Stimulated activated CD8-positive, alpha-beta memory T cell treated with anti-CD3 and anti-CD28 coated beads, Interleukin-7, amount 100 ng/mL, for 48 hours (primary cell): ENCODE data around the gene SHROOM1.

ENCODE experiments used
- DNase-seq, 2 donors: peaks; one replicate each; pipeline ENCODE4 v3.0.0-alpha.2; 2020; ENCODE audit warnings: low read depth in 1 of 2; ENCODE audit errors: extremely low read depth in 1 of 2

The SHROOM1 gene

DNA sequence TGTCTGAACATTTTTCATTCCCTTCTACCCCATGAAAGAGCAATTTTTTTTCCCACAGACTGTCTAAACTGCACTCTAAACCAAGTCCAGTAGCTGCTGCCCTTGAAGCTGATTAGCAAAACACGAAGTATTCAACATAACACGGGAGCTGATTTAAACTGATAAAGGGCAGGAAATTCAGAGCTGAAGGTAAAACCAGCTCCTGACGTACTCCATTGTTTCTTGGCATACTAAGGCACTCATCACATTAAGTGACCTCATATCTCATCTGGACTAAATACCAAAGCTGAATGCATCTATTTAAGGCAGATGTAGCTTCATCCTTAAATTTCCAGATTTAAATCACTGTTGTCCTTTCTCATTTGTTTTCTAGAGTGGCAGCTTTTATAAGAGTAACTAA lies 23.9 kb upstream of the SHROOM1 start:
- DNase-seq, result no peak

DNA sequence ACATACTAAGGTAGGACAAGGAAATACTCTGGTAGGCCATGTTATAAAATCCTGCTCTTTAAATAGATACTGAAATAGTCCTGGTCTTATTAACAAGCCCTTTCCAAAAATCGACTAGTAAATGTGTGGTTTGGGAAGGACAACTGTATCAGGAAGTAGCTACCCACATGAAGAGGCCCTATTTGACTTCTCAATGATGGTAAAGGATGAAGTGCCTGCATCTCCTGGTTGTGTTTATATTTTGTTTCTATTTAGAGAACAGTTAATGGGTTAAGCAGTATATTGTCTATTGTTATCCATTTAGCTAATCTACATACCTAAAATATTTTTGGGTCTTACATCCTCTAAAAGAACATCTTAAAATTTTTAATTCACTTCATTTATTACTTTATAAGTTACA lies 23.3 kb upstream of the SHROOM1 start:
- no peak for DNase-seq

DNA sequence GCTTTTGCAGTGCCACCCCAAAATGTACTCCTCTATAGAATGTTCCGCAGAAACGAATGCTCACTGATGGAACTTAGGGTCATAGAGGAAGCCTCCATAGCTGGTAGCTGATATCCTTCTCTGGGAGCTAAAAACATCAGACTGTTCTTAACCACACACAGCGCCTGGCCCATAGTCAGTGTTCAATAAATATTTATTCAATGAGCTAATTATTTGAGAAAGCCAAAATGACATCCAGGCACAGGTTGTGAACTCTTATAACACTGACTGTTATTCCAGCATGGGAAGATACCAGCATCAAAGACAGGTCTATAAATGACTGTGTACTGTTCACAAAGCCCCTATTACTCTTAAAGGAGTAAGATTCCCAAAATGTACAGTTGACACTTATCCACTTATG lies 22.9 kb upstream of the SHROOM1 start:
- no peak for DNase-seq

DNA sequence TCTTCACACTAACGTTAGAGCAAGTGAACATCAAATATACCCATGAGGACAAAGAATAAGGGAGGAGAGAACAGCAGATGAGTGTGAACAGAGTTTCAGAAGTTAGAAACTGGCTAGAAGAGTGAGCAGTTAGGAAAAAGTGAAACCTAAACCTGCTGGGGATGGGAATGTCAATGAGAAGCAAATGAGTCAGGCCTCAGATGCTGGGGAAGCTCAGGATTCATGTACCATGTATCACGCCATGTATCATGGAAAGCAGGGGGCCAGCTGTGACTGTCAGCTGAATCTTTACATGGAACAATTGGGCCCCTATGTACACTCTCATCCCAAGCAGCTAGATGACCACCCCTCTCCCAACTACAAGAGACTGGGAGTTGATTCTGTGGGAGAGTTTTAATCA lies 19.6 kb upstream of the SHROOM1 start:
- DNase-seq, result no peak

DNA sequence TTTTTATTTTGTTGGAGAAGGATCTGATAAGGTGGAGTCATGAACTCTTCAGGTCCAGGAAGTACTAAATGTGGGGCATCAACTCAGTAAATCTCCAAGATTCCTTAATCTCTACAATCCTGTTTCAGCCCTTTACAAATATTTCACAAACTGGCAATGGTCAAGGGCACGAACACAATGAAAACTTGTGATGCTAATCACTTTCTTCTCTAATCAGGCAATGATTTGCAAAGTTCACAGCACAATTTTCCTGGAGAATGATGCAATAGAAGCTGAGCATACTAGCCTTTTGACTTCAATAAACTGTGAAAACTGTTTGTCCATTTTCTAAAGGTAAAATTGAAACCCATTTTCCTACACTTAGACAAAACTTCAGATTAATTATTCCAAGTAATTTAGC lies 18.9 kb upstream of the SHROOM1 start:
- no peak for DNase-seq

DNA sequence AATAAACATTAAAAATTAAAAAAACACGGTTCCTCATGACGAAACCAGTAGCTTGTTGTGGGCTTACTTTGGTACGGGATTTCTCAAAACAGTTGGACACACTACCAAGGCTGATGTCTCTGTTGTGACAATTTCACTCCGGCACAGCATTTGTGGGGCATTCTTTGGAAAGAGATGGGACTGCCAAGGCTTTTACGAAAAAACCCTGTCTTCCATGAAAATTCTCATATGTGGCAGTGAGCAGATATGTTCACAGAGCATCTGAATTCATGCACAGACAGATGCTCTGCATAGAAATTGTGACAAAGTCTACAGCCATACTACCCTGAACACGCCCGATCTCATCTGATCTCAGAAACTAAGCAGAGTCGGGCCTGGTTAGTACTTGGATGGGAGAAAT lies 17.8 kb upstream of the SHROOM1 start:
- DNase-seq, result no peak

DNA sequence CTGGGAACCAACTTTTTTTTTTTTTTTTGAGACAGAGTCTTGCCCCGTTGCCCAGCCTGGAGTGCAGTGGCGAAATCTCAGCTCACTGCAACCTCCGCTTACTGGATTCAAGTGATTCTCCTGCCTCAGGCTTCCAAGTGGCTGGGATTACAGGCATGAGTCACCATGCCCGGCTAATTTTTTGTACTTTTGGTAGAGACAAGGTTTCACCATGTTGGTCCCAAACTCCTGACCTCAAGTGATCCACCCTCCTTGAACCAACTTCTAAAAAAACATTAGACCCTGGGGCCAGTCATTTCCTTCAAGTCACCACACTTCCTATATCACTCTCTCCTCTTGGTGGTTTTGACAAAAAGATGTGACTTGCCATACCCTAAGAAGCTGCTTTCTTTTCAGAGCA lies 10.9 kb upstream of the SHROOM1 start:
- DNase-seq, result no peak

DNA sequence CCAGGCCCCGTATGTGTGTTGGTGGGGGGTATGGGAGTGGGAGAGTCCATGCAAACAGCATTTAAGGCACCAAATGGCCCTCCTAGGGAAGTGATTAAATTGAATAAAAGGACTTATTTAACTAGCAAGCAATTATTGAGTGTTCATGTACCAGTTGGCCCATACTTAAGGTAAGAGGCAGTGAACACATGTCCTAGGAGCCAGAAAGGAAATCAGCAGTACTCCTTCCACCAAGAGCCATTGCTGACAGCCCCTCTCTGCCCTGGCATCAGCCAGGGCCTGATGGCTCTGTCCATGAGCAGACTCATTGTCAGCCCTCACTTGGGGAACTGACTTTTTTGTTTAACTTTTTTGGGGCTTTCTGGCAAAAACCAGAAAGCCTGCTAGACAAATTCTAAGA lies 10.4 kb upstream of the SHROOM1 start:
- DNase-seq, result no peak

DNA sequence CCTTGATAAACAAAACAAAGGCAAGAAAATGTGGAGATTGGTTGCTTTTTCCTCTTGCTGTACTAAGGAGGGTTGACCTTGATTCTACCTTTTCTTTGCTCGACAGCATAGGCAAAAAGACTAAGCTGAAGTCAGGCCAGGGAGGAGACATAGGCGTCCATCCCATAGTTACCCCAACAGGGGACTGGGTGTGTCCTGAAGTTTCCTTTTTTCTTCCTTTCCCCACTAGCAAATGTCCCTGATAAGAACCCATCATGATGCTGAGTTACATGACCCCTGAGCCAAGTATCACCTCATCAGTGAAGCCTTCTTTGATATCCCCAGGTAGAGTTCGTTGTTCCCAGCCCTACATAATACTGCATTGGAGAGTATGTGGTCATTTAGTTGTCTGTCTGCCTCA lies 9.9 kb upstream of the SHROOM1 start:
- DNase-seq, result no peak

DNA sequence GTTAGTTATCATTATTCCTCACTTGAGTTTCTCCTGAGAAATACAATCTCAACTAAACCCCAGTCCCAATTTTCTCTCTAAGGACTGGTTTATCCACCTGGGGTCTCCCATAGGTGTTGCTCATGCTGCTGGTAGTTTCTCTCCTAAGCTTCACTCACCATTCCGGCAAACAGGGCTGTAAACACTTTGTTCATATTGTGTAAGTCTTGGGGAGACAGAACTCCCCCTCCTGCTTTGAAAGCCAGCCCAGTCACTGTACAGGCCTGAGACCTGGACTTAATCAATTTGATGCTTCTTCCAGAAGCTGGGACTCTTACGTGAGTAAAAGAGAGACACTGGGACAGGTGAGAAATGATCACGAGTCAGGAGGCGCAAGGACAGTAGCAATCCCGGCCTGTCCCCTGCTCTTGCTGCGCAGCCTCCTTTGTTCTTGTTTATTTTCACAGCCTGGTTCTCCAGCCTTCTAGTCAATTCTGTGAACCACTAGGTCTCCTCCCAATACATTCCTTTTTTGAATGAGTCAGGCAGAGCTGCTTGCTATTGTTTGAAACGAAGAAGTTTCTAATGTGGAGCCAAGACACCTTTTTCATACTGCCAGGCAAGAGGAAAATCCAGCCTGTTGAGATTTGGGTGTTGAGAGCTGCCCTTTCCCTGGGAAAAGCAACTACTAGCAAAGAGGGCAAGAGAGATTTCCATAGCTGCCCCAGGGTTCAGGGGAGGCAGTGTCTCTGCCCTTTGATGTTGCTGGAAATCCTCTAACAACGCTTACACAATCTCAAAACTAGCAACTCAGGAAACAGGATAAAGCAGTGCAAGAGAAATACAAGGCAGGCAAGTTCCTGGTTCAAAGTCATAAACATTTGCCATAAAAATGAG lies 9.2 kb upstream of the SHROOM1 start:
- no peak for DNase-seq

DNA sequence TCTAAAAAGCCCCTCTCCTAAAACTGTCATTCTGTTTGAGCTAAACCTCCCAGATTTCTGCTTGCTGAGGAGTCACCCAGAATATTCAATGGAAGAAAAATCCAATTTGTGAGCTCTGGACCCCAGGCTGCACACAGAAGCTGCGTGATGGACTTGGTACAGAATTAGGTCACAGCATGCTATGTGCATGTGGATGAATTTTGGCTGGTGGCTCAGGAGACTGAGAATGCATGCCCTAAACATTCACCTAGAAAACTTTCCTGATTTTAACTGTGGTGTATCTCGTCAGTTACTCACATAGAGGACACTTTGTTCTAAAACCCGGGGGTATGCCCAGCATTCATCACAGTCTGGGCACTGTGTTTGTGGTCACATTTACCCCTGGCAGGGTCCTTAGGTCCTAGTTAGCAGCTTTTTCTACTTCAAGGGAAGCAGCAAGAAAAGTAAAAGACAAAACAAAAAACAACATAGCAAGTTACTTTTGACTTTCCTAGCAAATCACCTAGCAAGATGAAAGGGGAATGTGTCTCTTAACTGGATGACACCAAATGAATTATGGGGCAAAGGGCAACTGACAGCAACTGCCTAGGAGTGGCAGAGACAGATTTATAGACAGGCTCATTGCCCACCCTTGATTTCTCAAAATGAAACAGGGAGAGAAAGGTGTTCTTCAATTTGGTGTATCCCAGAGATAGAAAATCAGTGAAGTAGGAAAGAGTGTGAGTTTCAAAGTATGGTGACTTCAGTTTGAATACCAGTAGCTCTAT lies 8.3 kb upstream of the SHROOM1 start:
- no peak for DNase-seq

DNA sequence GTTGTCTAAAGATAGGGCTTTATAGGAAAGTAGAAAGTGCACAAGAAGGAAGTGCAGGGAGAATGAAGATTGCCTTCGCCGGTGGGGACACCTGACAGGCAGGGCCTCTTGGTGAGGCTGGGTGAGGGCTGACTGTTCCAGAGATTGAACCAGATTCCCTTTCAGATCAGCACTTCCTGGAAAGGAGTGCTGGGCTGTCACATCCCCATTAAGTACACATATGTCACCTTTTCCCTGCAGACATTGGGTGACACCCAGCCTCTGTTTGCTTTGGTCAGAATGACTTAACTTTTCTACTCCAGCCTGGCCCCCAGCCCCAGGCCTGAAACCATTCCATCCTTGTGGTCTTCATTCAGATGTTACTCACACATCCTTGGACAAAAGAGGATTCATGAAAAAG lies 7.4 kb upstream of the SHROOM1 start:
- no peak for DNase-seq

DNA sequence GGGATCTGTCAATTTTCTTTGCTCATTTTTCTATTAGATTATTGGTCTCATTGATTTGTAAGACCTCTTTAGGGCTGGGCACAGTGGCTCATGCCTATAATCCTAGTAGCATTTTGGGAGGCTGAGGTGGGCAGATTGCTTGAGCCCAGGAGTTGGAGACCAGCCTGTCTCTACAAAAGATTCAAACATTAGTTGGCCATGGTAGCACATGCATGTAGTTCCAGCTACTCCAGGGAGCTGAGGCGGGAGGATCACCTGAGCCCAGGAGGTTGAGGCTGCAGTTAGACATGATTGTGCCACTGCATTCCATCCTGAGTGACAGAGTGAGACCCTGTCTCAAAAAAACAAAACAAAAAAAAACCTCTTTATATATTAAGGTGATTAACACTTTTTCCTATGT lies 6.4 kb upstream of the SHROOM1 start:
- DNase-seq, result no peak

DNA sequence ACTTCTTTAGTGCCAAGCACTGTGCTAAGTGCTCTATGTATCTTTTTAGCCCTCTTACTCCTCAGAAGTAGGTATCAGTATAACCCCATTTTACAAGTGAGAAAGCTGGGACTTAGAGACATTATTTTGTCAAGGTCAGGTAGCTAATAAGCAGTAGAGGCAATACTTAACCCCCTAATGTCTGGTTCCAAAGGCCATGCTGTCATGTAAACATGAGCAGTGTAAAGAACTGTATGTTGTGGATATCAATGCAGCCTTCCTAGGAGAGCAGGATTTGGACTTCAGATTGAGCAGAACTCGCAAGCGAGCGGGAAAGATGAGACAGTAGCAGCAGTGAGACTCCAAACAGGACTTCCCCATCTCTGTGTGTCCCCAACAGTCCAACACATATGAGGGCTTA lies 3.6 kb upstream of the SHROOM1 start:
- no peak for DNase-seq

DNA sequence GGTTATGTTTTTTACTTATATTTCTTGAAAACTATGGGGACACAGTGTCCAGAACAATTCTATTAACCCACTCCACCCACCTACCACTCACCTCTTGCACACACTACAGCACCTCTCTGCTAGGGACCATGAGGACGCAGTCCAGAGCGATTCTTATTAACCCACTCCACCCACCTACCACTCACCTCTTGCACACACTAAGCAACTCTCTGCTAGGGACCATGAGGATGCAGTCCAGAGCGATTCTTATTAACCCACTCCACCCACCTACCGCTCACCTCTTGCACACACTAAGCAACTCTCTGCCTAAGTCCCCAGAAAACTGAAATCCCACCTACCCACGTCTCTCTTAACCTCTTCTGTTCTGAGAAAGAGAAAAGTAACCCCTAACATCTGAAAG lies 2.2 kb upstream of the SHROOM1 start:
- no peak for DNase-seq

DNA sequence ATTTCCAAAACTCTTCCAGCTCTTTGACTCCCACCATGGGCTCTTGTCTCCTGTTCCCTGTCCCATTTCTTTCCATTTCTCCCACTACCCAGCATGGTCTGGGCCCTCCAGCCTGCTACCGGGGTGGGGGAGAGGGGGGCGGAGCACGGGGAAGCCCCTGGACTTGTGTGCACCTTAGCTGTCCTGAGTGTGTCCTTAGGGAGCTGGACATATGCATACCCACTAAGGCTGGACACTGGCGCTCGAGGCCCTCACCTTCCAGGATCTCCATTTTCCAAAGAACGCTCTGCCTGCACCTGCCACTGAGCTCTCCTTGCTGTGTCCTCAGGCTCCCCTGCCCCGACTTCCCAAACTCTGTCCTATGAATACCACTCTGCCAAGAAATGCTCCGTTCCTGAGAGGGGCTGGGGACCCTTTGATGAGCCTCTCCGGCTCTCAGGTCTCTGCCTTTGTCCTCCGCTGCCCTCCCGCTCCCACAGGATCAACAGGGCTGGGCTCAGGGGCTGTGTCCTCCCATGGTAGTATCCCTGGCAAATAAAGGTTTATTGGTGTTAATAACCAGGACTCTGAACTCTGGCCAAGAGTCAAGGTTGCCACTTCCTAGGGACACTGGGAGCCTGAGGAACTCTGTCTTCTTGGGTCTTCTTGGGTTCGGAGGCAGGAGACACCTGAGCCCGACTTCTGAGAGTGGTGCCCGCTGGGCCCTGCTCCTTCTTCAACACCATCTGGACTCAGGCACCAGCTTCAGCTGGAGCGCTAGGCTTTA lies 831 bp upstream of the SHROOM1 start:
- DNase-seq, result no peak

DNA sequence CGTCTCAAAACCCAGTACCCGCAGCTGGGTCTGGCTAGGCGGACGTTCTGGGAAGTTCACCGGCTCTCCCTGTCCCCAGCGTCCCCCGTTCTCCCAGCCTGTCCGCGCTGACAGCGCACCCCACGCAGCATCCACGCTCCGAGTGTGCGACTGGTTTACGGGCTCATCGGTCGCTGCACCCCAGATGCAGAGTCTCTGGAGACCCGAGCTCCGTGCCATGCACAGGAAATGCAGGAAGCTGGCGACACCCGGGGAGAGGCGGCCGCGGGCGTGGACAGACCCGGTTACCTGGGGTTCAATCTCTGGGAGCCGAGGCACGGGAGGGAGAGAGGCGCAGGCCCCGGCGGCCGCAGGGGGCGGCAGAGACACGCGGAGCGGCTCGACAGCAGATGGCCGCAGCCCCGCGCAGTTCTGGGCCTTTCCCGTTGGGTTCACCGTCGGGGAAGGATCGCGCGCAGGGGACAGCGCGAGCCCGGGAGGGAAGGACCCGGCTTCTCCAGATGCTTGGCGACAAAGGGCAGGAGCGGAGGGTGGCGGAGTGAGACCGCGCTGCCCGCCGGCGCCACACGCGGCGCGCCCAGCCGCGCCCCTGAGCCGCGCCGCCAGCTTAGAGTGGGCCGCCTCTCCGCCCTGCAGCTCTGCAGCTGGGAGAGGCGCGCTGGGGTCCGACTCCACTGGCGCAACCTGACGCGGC lies 558 bp downstream of the SHROOM1 start:
- DNase-seq, result peak in 1 of 2 donors; percentile 63

DNA sequence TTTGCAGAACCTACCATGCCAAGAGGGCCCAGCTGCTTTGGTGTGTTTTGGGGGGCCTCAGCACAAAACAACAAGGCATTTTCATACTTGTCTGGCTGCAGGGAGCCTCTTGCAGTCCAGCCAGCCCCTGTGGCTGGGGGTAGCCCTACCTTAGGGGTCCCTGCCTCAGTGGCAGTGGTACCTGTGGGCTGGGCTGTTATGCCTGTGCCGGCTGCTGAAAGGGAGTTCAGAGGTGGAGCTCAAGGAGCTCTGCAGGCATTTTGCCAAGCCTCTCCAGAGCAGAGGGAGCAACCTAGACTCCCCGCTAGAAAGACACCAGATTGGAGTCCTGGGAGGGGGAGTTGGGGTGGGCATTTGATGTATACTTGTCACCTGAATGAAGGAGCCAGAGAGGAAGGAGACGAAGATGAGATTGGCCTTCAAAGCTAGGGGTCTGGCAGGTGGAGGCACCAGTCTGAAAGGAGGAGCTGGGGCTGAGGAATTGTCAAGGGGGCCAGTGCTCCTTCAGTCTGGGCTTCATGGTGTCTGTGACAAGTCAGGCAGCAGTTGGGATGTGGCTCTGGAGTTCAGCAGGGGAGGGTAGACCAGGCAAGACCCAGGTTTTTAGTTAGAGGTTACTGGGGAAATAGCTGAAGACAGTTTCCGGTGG lies 1.5 kb downstream of the SHROOM1 start:
- DNase-seq, result no peak

DNA sequence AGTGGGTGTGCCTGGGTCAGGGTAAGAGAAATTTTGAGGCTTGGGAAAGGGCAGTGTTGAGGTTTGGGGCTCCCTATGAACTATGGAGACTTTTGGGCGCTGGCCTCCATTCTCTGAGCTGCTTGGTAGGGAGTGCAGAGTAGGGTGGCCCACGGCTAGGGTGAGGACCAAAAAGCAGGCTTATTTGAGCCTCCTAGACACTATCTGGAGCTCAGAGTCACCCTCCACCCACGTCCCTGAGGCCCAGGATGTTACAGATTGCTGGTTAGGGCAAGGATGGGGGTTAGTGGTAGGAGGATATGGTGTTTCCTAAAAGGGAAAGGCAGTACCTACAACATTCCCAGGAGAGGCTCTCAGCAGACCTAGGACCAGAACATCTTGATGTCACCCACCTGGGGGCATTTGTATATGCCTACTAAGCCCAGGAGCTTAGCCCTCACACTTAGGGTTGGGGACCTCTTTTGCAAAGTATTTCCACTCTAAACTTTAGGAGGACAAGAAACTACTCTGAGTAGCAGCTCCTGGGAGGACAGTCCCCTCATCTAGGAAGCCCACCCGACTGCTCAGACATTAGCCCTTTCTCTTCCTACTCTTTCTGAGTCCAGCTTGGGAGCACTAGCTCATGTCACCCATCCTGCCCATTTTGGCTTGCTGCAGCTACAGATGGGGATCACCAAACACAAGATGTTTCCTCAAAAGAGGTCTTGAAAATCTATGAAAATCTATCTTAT lies 2.3 kb downstream of the SHROOM1 start:
- DNase-seq, result no peak
